Bronchial smooth muscle cell (primary cell): Measurements from ENCODE around the gene HIKESHI. TPM values are rescaled to one million over a fixed set of nuclear protein-coding genes. Genes with fewer than 3 reads are reported as not detected.

Experiments used
- total RNA-seq: library from RNA; depleted of rRNA; stranded (reverse); fragments of >200 nt; gene quantifications from 2 replicates; pipeline ENCODE4 v1.2.1, GENCODE V29; 2014

Gene HIKESHI
- total RNA-seq: 51.1 and 57.4 TPM in 2 replicates

GRCh38 chr11:86302092-86302793 lies at the start of gene HIKESHI:
TSS of gene HIKESHI (plus strand) at chr11:86302240. CDS start at chr11:86302449, 209 bp downstream.

GRCh38 chr11:86374586-86374985 lies 72.5 kb downstream of the HIKESHI start, which contains the start of gene CCDC81:
TSS of gene CCDC81 (plus strand) at chr11:86374887. CDS start at chr11:86375164, 277 bp downstream.

Other genes starting within 250 kb of the HIKESHI start
- 143 and 192 TPM in 2 replicates for gene PICALM, start 233.2 kb upstream of the HIKESHI start, total RNA-seq
- gene EED, start 57.5 kb upstream of the HIKESHI start, total RNA-seq: 17.5 and 25.3 TPM in 2 replicates
- 0.26 and 0.47 TPM in 2 replicates for gene CCDC81, start 72.6 kb downstream of the HIKESHI start, total RNA-seq